Testis (tissue), 2 donors: ENCODE results near the gene PPP2R2C.

ENCODE experiments used
- POLR2A ChIP-seq: fragments of 450-650 bp; IDR thresholded peaks from one replicate; pipeline ENCODE4 v1.6.1; 2017; ENCODE audit warnings: antibody characterized with exemption, mild to moderate bottlenecking, moderate library complexity
- TF ChIP-seq, protein P1 (sequence below), 3 experiments: fragments of 450-650 bp in 2 of 3; fragments of 200-600 bp in 1 of 3; sonication (generic) in 1 of 3; IDR thresholded peaks; one replicate each; pipeline ENCODE4 v1.5.1; 2016 to 2019; ENCODE audit warnings: antibody characterized with exemption in 3 of 3, mild to moderate bottlenecking in 2 of 3, moderate library complexity in 1 of 3

DNA sequence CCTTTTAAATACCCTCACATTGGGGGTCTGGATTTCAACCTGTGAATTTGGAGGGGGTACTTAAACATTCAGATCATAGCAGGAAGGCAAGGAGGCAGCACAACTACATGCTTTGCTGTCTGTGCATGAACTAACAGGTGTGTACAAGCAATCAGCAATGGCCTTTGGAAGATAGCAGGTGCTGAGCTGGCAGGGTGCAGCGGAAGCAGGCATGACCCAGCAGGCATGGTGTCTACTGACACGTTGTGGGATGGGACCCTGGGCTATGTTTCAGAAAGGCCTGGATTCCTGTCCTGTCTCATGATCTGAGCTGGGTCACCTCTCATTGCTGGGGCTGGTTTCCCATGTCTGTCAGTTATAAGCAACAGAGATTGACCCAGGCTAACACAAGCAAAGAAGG, 13.9 kb downstream of the PPP2R2C start:
- TF ChIP-seq, protein P1, sequence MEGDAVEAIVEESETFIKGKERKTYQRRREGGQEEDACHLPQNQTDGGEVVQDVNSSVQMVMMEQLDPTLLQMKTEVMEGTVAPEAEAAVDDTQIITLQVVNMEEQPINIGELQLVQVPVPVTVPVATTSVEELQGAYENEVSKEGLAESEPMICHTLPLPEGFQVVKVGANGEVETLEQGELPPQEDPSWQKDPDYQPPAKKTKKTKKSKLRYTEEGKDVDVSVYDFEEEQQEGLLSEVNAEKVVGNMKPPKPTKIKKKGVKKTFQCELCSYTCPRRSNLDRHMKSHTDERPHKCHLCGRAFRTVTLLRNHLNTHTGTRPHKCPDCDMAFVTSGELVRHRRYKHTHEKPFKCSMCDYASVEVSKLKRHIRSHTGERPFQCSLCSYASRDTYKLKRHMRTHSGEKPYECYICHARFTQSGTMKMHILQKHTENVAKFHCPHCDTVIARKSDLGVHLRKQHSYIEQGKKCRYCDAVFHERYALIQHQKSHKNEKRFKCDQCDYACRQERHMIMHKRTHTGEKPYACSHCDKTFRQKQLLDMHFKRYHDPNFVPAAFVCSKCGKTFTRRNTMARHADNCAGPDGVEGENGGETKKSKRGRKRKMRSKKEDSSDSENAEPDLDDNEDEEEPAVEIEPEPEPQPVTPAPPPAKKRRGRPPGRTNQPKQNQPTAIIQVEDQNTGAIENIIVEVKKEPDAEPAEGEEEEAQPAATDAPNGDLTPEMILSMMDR (IDR thresholded peaks at IDR 0.05), result no peak
- TF ChIP-seq POLR2A, result no peak
